Endometrial microvascular endothelial cells (primary cell): ENCODE data around the gene SORCS2. TPM values are rescaled to one million over a fixed set of nuclear protein-coding genes. Genes with fewer than 3 reads are reported as not detected.
"Not testable (repeated sequence)": the region's sequence is repeated elsewhere in the genome, so short reads cannot be mapped to it uniquely, and the experiment has no call there.

ENCODE experiments used
- in situ Hi-C: cut with HindIII; loops from 2 replicates; pipeline ENCODE4 v1.10.0; 2017; ENCODE audit warnings: low sequenced_read_pairs, low pct_unique_long_range_greater_than_20kb; ENCODE audit errors: inconsistent ontology term
- total RNA-seq: library from RNA; depleted of rRNA; stranded (reverse); fragments of >200 nt; gene quantifications from one replicate; pipeline ENCODE4 v1.2.3, GENCODE V29; 2015; ENCODE audit errors: inconsistent ontology term

Gene SORCS2
- total RNA-seq, 1 donor from 2014 or later, result not detected

DNA sequence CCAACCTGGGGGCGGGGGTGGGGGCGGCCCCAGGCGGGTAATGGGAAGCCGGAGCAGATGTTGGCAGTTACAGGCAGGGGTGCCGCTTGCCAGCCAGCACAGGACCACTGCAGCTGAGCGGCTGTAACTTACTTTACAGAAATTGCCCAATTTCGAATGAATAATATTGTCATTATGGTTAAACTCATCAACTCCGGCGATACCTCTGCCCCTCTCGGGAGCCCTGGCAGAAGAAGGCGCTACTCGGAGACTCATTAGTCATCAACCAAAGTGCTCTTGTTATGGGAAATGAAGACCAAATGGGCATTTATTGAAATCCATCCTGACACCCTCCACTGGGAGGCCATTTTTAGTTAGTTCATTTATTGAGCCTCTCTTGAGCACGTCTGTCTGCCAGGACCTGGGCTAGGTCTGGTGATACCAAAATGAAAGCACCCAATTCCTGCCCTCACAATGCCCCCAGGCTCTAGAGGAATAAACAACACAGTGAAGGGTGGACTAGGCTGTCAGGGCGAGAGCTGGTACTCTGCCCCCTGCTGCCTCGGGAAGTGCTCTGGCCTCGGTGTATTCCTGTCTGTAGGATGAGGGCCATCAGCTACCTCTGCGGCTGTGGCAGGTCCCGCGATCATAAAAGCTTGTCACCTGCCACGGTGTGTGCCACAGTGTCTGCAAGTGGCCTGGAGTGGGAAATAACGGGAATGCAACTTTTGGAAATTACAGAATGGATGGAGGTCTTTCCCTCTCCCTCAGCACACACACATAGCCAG, 401.5 kb downstream of the SORCS2 start:
- in situ Hi-C loops, result no loop called here

GRCh38 chr4:7595934-7596461, 403.7 kb downstream of the SORCS2 start:
- in situ Hi-C loops, result no loop called here

- in situ Hi-C loops, result no loop called here
These were observed 404.7 kb downstream of the SORCS2 start for GRCh38 chr4:7596918-7597606.

DNA sequence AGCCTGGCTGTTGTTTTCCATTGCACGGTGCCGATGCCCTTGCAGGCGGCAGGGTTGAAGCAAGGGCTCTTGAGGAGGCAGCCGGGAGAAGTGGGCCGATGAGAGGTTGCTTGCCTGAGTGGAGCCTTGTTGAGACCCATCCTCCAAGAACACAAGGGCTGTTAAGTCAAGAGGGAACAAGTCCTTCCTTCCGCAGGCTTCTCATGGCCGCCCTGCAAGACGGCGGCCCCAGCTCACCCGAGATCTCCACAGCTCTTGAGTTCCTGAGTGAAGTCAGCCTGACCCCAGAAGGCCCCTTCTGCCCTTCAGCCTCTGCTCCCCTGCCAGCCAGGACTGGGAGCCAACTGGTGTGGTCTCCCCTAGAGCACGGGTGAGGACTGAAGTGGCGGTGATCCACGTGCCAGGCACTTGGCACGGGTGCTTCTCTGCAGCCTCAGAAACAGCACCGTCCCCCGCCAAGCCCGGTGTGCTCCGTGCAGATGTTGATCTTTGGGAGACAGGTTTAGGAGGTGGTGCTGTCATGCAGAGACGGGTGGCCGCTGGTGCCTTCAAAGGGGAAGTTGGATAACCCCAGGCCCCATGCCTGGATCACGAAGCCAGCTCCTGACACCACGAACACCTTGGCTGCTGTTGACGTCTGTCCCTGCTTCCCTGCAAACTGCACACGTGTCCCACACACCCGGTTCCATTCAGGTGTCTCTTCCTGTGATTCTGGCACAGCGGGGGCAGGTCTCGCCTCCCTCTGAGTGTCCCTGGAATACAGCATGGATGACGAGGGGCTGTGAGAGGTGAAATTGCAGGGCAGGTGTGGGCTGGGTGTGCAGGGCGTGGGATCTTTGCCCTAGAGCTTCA, 406.8 kb downstream of the SORCS2 start:
- in situ Hi-C loops, result no loop called here

- in situ Hi-C loops, result no loop called here
These were observed 407.9 kb downstream of the SORCS2 start for GRCh38 chr4:7600247-7600646.

DNA sequence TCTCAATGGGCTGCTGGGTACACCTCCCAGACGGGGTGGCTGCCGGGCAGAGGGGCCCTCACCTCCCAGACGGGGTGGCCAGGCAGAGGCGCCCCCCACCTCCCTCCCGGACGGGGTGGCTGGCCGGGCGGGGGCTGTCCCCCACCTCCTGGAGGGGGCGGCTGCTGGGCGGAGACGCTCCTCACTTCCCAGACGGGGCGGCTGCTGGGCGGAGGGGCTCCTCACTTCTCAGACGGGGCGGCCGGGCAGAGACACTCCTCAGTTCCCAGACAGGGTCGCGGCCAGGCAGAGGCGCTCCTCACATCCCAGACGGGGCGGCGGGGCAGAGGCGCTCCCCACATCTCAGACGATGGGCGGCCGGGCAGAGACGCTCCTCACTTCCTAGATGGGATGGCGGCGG, 409.8 kb downstream of the SORCS2 start:
- in situ Hi-C loops, result not testable (repeated sequence)

DNA sequence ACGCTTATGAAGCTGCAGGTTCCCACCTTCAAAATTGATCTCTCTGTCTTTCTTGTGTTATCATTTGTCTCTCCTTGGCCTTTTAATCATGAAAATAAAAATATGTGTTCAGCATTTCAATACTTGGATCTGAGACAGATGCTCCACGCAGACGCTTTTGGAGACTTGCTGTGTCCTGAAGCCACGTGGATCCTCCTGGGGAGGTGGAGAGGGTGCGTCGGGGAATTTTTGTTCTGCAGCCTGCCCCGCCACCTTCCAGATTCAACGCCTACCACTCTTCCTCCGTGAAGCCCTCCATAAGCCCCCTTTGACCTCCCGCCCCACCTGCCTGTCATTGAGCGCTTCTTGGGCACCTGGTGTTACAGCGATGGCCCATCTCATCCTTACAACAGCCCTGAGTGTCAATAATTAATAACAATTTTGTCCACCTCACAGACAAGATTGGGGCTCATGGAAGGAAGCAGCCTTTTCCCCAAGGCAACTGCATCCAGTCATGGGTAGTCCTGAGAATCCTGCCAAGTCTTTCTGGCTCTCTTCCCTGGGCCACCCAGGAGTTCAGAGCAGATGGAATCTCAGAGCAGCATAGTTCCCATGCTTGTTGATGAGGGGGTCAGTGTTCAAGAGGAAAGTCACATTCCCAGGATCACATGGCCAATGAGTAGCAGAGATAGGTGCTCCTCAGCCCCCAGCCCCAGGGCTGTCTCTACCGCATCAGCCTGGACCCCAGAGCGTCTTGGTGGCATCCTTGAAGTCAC, 415.0 kb downstream of the SORCS2 start:
- in situ Hi-C loops, result no loop called here

- in situ Hi-C loops, result no loop called here
These were observed 415.7 kb downstream of the SORCS2 start for GRCh38 chr4:7608046-7608445.

GRCh38 chr4:7609316-7609715, 417.0 kb downstream of the SORCS2 start:
- in situ Hi-C loops, result no loop called here

DNA sequence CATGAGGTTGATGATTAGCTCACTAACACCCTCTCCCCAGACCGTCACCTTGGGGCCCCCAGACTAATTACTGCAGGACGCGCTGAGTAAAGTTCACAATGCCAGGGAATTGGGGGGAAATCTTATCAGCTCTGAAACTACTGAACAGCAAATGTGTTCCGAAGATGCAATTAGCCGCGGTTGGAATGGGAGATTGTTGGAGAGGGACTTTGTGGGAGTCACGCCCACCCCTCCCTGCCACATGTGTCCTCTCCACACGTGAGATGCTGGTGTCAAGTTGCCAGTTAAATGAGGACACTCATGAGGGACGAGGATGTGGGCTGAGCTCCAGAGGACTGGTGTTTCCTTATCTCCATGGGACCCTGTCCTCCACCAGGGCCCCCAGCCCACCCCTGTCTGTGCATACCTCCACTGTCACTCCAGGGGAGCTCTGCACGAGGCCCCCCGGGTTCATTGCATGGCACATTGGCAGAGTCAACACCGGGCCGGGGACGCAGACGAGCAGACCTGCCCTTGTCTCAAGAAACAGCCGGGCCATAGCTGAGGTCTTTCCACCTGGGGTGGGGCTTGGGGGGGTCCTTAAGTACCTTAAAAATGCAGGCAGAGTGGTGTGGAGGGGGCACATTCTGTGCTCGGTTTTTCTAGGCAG, 417.8 kb downstream of the SORCS2 start:
- in situ Hi-C loops, result no loop called here

DNA sequence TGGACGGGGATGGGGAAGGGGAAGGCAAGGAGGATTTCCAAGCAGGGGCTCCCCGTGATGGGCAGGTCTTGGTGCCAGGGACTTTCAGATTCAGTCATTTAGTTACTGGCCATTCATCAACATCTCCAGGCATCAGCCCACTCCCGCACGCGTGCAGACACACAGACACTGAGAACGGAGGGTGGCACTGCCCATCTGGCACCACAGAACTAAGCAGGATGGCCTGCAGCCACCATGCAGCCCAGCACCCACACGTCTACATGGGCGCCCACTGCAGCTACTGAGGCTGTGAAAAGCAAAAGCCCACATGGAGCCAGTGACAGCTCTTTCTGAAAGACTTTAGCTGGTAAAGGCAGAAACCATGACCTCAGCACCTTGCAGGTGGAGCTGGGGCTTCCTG, 418.5 kb downstream of the SORCS2 start:
- in situ Hi-C loops, result no loop called here

- in situ Hi-C loops, result no loop called here
These were observed 420.1 kb downstream of the SORCS2 start for GRCh38 chr4:7612311-7612897.

DNA sequence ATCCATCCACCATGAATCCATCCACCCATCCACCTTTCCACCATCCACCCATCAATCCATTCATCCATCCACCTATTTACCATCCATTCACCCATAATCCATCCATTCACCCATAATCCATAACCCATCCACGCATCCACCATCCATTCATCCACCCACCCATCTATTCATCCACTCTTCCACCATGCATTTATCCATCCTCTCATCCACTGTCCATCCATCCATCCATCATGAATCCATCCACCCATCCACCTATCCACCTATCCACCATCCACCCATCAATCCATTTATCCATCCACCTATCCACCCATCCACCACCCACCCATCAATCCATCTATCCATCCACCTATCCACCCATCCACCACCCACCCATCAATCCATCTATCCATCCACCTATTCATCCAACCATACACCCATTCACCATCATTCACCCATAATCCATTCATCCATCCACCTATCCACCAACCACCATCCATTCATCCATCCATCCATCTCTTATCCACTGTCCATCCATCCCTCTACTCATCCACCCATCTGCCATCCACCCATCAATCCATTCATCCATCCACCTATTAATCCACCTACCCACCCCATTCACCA, 422.1 kb downstream of the SORCS2 start:
- in situ Hi-C loops, result no loop called here

DNA sequence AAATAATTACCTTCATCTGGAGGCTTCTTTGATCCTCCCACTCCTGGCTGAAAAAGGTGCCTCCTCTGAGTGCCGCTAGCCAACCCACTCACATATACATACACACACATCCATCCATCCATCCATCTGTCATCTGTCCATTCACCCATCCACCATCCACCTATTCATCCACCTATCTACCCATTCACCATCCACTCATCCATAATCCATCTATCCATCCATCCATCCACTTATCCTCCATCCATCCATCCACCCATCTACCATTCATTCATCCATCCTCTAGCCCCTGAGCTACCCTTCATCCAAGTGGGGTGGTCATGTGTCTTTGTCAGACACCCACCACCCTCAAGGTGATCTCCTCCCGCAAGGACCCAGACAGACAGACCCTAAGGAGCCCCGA, 423.9 kb downstream of the SORCS2 start:
- in situ Hi-C loops, result no loop called here

GRCh38 chr4:7618361-7618760, 426.0 kb downstream of the SORCS2 start:
- in situ Hi-C loops, result no loop called here

DNA sequence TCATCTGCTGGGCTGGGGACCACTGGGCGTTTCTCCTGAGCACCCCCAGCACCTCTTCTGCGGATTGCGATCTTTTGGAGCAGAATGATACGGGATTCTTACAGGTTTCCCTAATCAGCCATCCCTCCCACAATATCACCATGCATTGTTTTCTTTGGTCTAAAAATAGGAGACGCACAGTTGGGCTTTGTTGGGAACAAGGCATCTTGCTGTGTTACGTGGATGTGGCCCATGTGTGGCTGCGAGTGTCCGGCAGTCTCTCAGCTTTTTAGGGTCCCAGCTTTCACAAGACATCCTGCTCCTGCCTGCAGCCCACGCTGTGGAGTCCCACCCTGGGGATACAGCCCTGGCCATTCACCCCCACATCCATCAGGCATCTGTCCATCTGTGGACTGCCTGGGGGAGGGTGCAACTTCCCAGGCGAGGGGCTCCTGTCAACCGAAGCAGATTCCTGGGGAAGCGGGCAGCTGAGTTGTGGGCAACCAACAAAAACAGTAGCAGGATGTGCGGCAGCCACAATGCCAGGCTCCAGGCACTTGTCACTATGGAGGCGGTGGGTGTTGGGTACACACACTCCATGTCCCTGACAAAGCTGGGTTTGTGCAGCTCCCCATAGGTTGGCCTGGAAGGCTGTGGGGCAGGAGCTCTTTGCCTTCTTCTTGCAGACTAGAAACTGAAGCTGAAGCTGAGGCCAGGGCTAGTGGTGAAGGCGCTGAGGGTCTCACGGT, 427.9 kb downstream of the SORCS2 start:
- in situ Hi-C loops, result no loop called here

DNA sequence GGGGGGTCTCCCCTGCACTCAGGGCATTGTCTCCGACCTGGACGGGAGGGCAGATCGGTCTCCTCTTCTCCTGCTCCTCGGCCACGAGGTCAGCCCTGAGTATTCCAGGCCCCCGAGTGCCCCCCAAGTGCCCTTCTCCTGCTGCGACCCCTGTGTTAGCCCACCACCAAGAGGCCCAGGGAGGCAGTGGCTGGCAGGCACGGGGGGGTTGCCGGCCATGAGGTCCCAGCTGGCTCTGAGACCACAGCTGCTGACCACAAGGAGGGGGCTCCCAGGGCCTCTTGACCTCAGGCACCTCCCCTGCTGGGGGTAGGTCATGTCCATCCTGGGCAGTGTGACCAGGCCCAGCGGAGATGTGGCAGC, 428.5 kb downstream of the SORCS2 start:
- in situ Hi-C loops, result no loop called here
